ENCODE data around the gene CDC23. TPM values are rescaled to one million over a fixed set of nuclear protein-coding genes. Genes with fewer than 3 reads are reported as not detected.

The CDC23 gene
- total and polyA plus RNA-seq, 10 of the 15 experiments (the other 5 are each of a cell fraction or from before 2014, with no cell fraction given) = 37.1 to 66.1 (median 48.6) TPM

DNA sequence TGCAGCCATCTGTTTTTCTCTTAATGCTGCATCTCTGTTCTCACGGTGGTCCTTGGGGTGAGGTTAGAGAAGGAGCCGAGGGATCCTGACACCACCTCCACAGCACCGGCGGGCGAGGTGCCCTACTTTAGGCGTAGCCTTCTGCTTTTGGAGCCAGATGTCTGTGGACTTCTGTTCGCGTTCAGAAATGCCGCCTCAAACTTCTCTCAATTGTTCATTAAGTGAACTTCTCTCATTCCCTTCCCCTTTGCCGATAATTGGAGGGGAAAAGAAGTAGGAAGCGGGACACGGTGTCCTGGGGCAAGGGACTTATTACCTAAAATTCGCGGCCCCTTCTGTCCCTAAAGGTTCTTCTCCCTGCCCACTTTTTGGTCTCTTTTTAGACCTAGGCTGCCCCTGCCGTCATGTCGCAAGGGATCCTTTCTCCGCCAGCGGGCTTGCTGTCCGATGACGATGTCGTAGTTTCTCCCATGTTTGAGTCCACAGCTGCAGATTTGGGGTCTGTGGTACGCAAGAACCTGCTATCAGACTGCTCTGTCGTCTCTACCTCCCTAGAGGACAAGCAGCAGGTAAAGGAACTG, 33.8 kb downstream of the CDC23 start (continued):
- TF ChIP-seq, protein P1, sequence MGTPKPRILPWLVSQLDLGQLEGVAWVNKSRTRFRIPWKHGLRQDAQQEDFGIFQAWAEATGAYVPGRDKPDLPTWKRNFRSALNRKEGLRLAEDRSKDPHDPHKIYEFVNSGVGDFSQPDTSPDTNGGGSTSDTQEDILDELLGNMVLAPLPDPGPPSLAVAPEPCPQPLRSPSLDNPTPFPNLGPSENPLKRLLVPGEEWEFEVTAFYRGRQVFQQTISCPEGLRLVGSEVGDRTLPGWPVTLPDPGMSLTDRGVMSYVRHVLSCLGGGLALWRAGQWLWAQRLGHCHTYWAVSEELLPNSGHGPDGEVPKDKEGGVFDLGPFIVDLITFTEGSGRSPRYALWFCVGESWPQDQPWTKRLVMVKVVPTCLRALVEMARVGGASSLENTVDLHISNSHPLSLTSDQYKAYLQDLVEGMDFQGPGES (IDR thresholded peaks at IDR 0.05) = no peak
- TF ChIP-seq NFXL1 (IDR thresholded peaks at IDR 0.05; ENCODE audit: borderline replicate concordance) (no peak), CBFB (IDR thresholded peaks at IDR 0.05; ENCODE audit: low read depth) (no peak), HDGF (IDR thresholded peaks at IDR 0.05) (no peak), DPF2 (IDR thresholded peaks at IDR 0.05) (no peak)

- BruUV-seq (replicated peaks) = no TSS peak
- intact Hi-C loops (cut with micrococcal nuclease; ENCODE audit: unreplicated experiment) = loop anchor here (2.0 to 5.0 kb wide), 2 partner anchors 159 to 174 kb away; partner anchors contain the start of genes FAM53C and KDM3B
- ATAC-seq = peak; percentile 92
- no peaks in the 10 kb centered on the region for H4K20me1 ChIP-seq (ENCODE audit: control insufficient read depth, insufficient read depth)
- no peaks in the 10 kb centered on the region; the same call in 1 of the 2 replicates for H3K4me1 ChIP-seq (ENCODE audit: control insufficient read depth, insufficient read depth, low read length)
- ChIA-PET RAD21 (ENCODE audit: unreplicated experiment) (interaction anchor here (0.7 to 3.5 kb wide), 9 partner anchors 9 to 397 kb away, joined by 3 to 16 read pairs (median 4); partner anchors contain the start of genes CDC23, CDC25C, EGR1 and HSPA9), CTCF (interaction anchor here (0.6 to 6.5 kb wide), 18 partner anchors 7 to 1620 kb away, joined by 3 to 46 read pairs (median 4); partner anchors contain the start of genes KDM3B and PKD2L2), POLR2A (interaction anchor here (0.6 to 2.6 kb wide), 10 partner anchors 9 to 1102 kb away, joined by 3 to 9 read pairs (median 5); partner anchors contain the start of genes CDC23, ETF1, FAM53C and HSPA9), SMC1A (ENCODE audit: uncharacterized antibody, unreplicated experiment) (interaction anchor here (0.9 to 3.6 kb wide), 11 partner anchors 13 to 325 kb away, joined by 3 to 20 read pairs (median 3); partner anchors contain the start of genes CDC23 and FAM53C)
- H3K9me3 ChIP-seq (replicated peaks; ENCODE audit: control insufficient read depth, insufficient read depth, low read length) = no peaks in the 10 kb centered on the region
- H3K27ac ChIP-seq (ENCODE audit: control insufficient read depth, insufficient read depth) = peak within 1 kb of the TSS; percentile 97
- H3K36me3 ChIP-seq (ENCODE audit: control insufficient read depth in 2 of 2, insufficient read depth in 2 of 2, low read length in 1 of 2) = peaks cover 18% of the 10 kb centered on the region in 2 experiments
- peak within 1 kb of the TSS; percentile 97 for H3K4me3 ChIP-seq
- peak within 1 kb of the TSS; percentile 93 for H3K9ac ChIP-seq (ENCODE audit: control insufficient read depth, insufficient read depth, low read length)
- in situ Hi-C loops (cut with MboI) = loop anchor here (25.0 kb wide), 1 partner anchor 334 kb away; no protein-coding TSS in a partner anchor
- peaks cover 34% of the 10 kb centered on the region for H3K79me2 ChIP-seq (ENCODE audit: control insufficient read depth, insufficient read depth, low read length)
- WGBS (ENCODE audit: insufficient coverage, insufficient replicate concordance, low lambda C conversion rate, missing lambda C conversion rate) = under 1% methylated on average over 41 of the region's 41 CpGs
- H3K4me2 ChIP-seq (ENCODE audit: control insufficient read depth, insufficient read depth) = peak within 1 kb of the TSS; percentile 81
- peak; percentile 92 for DNase-seq (ENCODE audit: low read depth, low spot score)
- H3K27me3 ChIP-seq (replicated peaks in 1 of 2; ENCODE audit: control insufficient read depth in 2 of 2, insufficient read depth in 2 of 2, low read length in 1 of 2) = no peaks in the 10 kb centered on the region
- peak within 1 kb of the TSS; percentile 100 for H2AFZ ChIP-seq (ENCODE audit: control insufficient read depth, low read depth, low read length)
- FAIRE-seq = peak; percentile 97
- TF ChIP-seq ATF7 (IDR thresholded peaks at IDR 0.05; ENCODE audit: low read depth) = 0 out of 2 replicates have a peak, but pooled peaks have one; percentile 24
- TF ChIP-seq HDGF (IDR thresholded peaks at IDR 0.05) = 0 out of 2 replicates have a peak, but pooled peaks have one; percentile 29
- TF ChIP-seq NR2C2 (IDR thresholded peaks at IDR 0.05; ENCODE audit: borderline replicate concordance, control insufficient read depth, insufficient read length, low read depth) = peak; percentile 78
- peak; percentile 74 for TF ChIP-seq SIX5 (IDR thresholded peaks at IDR 0.05; ENCODE audit: low read depth, low read length, severe bottlenecking)
- peak; percentile 60; the same call in 1 of the 2 replicates for TF ChIP-seq STAT3 (IDR thresholded peaks at IDR 0.05; ENCODE audit: low read depth, low read length)
- TF ChIP-seq ZNF217 (IDR thresholded peaks at IDR 0.05) = no peak
- TF ChIP-seq, protein P1 (IDR thresholded peaks at IDR 0.05) = peak; percentile 41; the same call in 1 of the 2 replicates
- TF ChIP-seq, protein P2, sequence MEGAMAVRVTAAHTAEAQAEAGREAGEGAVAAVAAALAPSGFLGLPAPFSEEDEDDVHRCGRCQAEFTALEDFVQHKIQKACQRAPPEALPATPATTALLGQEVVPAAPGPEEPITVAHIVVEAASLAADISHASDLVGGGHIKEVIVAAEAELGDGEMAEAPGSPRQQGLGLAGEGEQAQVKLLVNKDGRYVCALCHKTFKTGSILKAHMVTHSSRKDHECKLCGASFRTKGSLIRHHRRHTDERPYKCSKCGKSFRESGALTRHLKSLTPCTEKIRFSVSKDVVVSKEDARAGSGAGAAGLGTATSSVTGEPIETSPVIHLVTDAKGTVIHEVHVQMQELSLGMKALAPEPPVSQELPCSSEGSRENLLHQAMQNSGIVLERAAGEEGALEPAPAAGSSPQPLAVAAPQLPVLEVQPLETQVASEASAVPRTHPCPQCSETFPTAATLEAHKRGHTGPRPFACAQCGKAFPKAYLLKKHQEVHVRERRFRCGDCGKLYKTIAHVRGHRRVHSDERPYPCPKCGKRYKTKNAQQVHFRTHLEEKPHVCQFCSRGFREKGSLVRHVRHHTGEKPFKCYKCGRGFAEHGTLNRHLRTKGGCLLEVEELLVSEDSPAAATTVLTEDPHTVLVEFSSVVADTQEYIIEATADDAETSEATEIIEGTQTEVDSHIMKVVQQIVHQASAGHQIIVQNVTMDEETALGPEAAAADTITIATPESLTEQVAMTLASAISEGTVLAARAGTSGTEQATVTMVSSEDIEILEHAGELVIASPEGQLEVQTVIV (IDR thresholded peaks at IDR 0.05; ENCODE audit: borderline replicate concordance, partially characterized antibody) = peak; percentile 53
- TF ChIP-seq ZBED1 (IDR thresholded peaks at IDR 0.05; ENCODE audit: borderline replicate concordance) = no peak
- peak; percentile 89 for TF ChIP-seq HCFC1 (IDR thresholded peaks at IDR 0.05; ENCODE audit: low read length)
- peak; percentile 100 for TF ChIP-seq MXI1 (IDR thresholded peaks at IDR 0.05; ENCODE audit: low read depth, low read length)
- TF ChIP-seq BCL11A (IDR thresholded peaks at IDR 0.05; ENCODE audit: low read depth, low read length) = no peak
- TF ChIP-seq TCF7 (IDR thresholded peaks at IDR 0.05; ENCODE audit: borderline replicate concordance) = no peak
Observed at GRCh38 chr5:138178516-138179276, 34.4 kb downstream of the CDC23 start, which contains the start of the genes BRD8 and KIF20A. TSS of gene BRD8 (minus strand) at chr5:138178630. CDS start at chr5:138178614, 16 bp downstream. TSS of gene KIF20A (plus strand) at chr5:138179112. CDS start at chr5:138179681, 569 bp downstream.
